CD14-positive monocyte (primary cell): ENCODE measurements around the gene KCNQ1. TPM values are rescaled to one million over a fixed set of nuclear protein-coding genes. Genes with fewer than 3 reads are reported as not detected.

Source experiments
- DNase-seq, 3 donors: peaks; one replicate each; pipeline ENCODE4 v3.0.0-alpha.2; 2011 to 2022
- H2AFZ ChIP-seq: 2 replicates; pipeline ENCODE4 v1.6.0; 2012; ENCODE audit warnings: mild to moderate bottlenecking, low read depth, low read length, inconsistent platforms; ENCODE audit not compliant: insufficient read depth, poor library complexity, severe bottlenecking
- H3K27ac ChIP-seq, 2 donors: 1 replicate in 1 of 2; 2 replicates in 1 of 2; pipeline ENCODE4 v1.5.1; 2012 to 2013; ENCODE audit warnings: low read length in 2 of 2, control low read depth in 1 of 2, inconsistent platforms in 1 of 2, low read depth in 1 of 2, mild to moderate bottlenecking in 1 of 2
- H3K27me3 ChIP-seq, 2 donors: one replicate each; pipeline versions ENCODE4 v1.6.0 to v1.6.1; 2011 to 2013; ENCODE audit warnings: low read length in 2 of 2; ENCODE audit not compliant: control insufficient read depth in 2 of 2, insufficient read depth in 2 of 2
- H3K36me3 ChIP-seq, 2 donors: replicated peaks in 1 of 2; 1 replicate in 1 of 2; 2 replicates in 1 of 2; pipeline versions ENCODE4 v1.5.1 to v1.6.1; 2012 to 2013; ENCODE audit warnings: low read length in 2 of 2, control low read depth in 1 of 2, inconsistent platforms in 1 of 2, mild to moderate bottlenecking in 1 of 2; ENCODE audit not compliant: insufficient read depth in 2 of 2, control insufficient read depth in 1 of 2
- H3K4me1 ChIP-seq, 2 donors: 1 replicate in 1 of 2; 2 replicates in 1 of 2; pipeline versions ENCODE4 v1.5.1 to v1.6.1; 2012 to 2013; ENCODE audit warnings: low read length in 2 of 2, control low read depth in 1 of 2, inconsistent platforms in 1 of 2, mild to moderate bottlenecking in 1 of 2, moderate library complexity in 1 of 2; ENCODE audit not compliant: insufficient read depth in 2 of 2, control insufficient read depth in 1 of 2
- H3K4me2 ChIP-seq: replicated peaks from 2 replicates; pipeline ENCODE3; 2012; ENCODE audit warnings: low read length, moderate library complexity, mild to moderate bottlenecking; ENCODE audit not compliant: poor library complexity, severe bottlenecking; ENCODE audit errors: extremely low read depth
- H3K4me3 ChIP-seq, 3 experiments: fragments of 200-600 bp in 1 of 3; sonication (generic) in 1 of 3; replicated peaks in 1 of 3; 1 replicate in 2 of 3; 2 replicates in 1 of 3; pipeline ENCODE4 v1.5.1; 2011 to 2013; ENCODE audit warnings: low read length in 3 of 3, mild to moderate bottlenecking in 3 of 3, control low read depth in 2 of 3, low read depth in 2 of 3, inconsistent platforms in 1 of 3, moderate library complexity in 1 of 3
- H3K79me2 ChIP-seq: 2 replicates; pipeline ENCODE4 v1.6.0; 2012; ENCODE audit warnings: mild to moderate bottlenecking, control low read depth, inconsistent platforms, low read length, moderate library complexity; ENCODE audit not compliant: insufficient read depth
- H3K9ac ChIP-seq: 2 replicates; pipeline ENCODE4 v1.6.0; 2017; ENCODE audit warnings: low read length, mild to moderate bottlenecking; ENCODE audit not compliant: insufficient read depth, poor library complexity, severe bottlenecking
- H3K9me3 ChIP-seq, 2 donors: replicated peaks in 1 of 2; 1 replicate in 1 of 2; 2 replicates in 1 of 2; pipeline versions ENCODE4 v1.5.1 to v1.6.1; 2012 to 2013; ENCODE audit warnings: low read length in 2 of 2, control low read depth in 1 of 2; ENCODE audit not compliant: control insufficient read depth in 1 of 2, insufficient read depth in 1 of 2
- H4K20me1 ChIP-seq: 2 replicates; pipeline ENCODE4 v1.6.0; 2012; ENCODE audit warnings: mild to moderate bottlenecking, low read length, control low read depth, moderate library complexity; ENCODE audit not compliant: insufficient read depth
- H3K27ac Mint-ChIP-seq, 7 donors: one replicate each; pipeline ENCODE4 v1.8.0; 2020; ENCODE audit warnings: mild to moderate bottlenecking in 7 of 7, mixed read lengths in 7 of 7, moderate library complexity in 6 of 7, inconsistent platforms in 2 of 7
- H3K27me3 Mint-ChIP-seq, 3 donors: one replicate each; pipeline ENCODE4 v1.8.0; 2021 to 2022; ENCODE audit warnings: low read depth in 3 of 3, mild to moderate bottlenecking in 3 of 3, mixed read lengths in 3 of 3, moderate library complexity in 3 of 3, inconsistent platforms in 1 of 3
- H3K36me3 Mint-ChIP-seq, 2 donors: one replicate each; pipeline ENCODE4 v1.8.0; 2020; ENCODE audit warnings: mixed read lengths in 2 of 2, inconsistent platforms in 1 of 2, mild to moderate bottlenecking in 1 of 2
- H3K4me1 Mint-ChIP-seq: one replicate; pipeline ENCODE4 v1.8.0; 2020; ENCODE audit warnings: mild to moderate bottlenecking, mixed read lengths
- H3K4me3 Mint-ChIP-seq, 2 donors: one replicate each; pipeline ENCODE4 v1.8.0; 2020; ENCODE audit warnings: mild to moderate bottlenecking in 2 of 2, mixed read lengths in 2 of 2, moderate library complexity in 1 of 2
- H3K9me3 Mint-ChIP-seq, 7 donors: one replicate each; pipeline ENCODE4 v1.8.0; 2020 to 2022; ENCODE audit warnings: mixed read lengths in 7 of 7, mild to moderate bottlenecking in 6 of 7, moderate library complexity in 6 of 7, inconsistent platforms in 2 of 7
- CTCF ChIP-seq: fragments of 200-600 bp; IDR thresholded peaks from one replicate; pipeline ENCODE4 v1.8.0; 2022; ENCODE audit warnings: antibody characterized with exemption, mild to moderate bottlenecking
- whole genome bisulfite sequencing: methylation state at CpG from one replicate; pipeline ENCODE4 v1.1.5; 2013; ENCODE audit warnings: missing lambda C conversion rate; ENCODE audit not compliant: insufficient coverage; 5-methylcytosine and 5-hydroxymethylcytosine counted together
- intact Hi-C, 2 donors: fragments of 100-400 bp; cut with micrococcal nuclease; formaldehyde crosslinking; loops; one replicate each; pipeline versions ENCODE4 v1.15.0 to v1.15.1; 2023
- polyA plus RNA-seq, 3 donors: library from polyadenylated mRNA; depleted of rRNA in 1 of 3; unstranded in 2 of 3; stranded (reverse) in 1 of 3; fragments of 300-500 nt in 2 of 3; fragments of >200 nt in 1 of 3; fragmentation: Illumina TruSeq in 2 of 3; gene quantifications; 1 replicate in 2 of 3; 2 replicates in 1 of 3; pipeline ENCODE4 v1.2.3, GENCODE V29; 2012 to 2021

KCNQ1 gene
- polyA plus RNA-seq, 3 donors: 14.9 to 31.8 (median 21.6) TPM

DNA sequence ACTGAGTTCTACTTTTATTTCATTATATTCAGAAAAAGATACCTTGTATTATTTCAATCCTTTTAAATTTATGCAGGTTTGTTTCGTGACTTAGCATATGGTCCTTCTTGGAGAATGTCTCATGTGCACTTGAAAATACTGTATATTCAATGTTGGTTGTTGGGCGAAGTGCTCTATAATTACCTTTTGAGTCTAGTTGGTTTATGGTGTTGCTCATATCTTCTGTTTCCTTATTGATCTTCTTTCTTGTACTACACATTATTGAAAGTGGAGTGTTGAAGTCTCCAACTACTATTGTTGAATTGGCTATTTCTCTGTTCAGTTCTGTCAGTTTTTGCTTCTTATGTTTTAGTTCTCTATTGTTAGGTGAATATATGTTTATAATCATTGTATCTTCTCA is 164.5 kb downstream of the KCNQ1 start:
- Mint-ChIP-seq H3K27ac (no peak overlapping the region), H3K4me1 (no peaks in the 10 kb centered on the region), H3K27me3 (peaks cover 3 to 5% (median 4%) of the 10 kb centered on the region in 3 donors), H3K4me3 (no peak overlapping the region), H3K36me3 (peaks cover 10 to 12% of the 10 kb centered on the region in 2 donors), H3K9me3 (peaks cover 6 to 29% (median 19%) of the 10 kb centered on the region in 7 donors)
- H2AFZ ChIP-seq: no peak overlapping the region
- intact Hi-C loops: no loop called here
- H3K27ac ChIP-seq: no peak overlapping the region
- peaks cover 14% of the 10 kb centered on the region for H4K20me1 ChIP-seq
- no peak for TF ChIP-seq CTCF
- no CpG with 5 or more reads among the region's 2 CpGs for WGBS
- H3K9me3 ChIP-seq: peaks cover 7 to 12% of the 10 kb centered on the region in 2 donors
- no peak overlapping the region for H3K9ac ChIP-seq
- H3K79me2 ChIP-seq: no peaks in the 10 kb centered on the region
- peaks cover 0 to 5% of the 10 kb centered on the region in 2 donors for H3K36me3 ChIP-seq
- no peak overlapping the region for H3K4me3 ChIP-seq
- no peak overlapping the region for H3K4me2 ChIP-seq
- DNase-seq: no peak
- H3K4me1 ChIP-seq: no peaks in the 10 kb centered on the region
- no peaks in the 10 kb centered on the region for H3K27me3 ChIP-seq

DNA sequence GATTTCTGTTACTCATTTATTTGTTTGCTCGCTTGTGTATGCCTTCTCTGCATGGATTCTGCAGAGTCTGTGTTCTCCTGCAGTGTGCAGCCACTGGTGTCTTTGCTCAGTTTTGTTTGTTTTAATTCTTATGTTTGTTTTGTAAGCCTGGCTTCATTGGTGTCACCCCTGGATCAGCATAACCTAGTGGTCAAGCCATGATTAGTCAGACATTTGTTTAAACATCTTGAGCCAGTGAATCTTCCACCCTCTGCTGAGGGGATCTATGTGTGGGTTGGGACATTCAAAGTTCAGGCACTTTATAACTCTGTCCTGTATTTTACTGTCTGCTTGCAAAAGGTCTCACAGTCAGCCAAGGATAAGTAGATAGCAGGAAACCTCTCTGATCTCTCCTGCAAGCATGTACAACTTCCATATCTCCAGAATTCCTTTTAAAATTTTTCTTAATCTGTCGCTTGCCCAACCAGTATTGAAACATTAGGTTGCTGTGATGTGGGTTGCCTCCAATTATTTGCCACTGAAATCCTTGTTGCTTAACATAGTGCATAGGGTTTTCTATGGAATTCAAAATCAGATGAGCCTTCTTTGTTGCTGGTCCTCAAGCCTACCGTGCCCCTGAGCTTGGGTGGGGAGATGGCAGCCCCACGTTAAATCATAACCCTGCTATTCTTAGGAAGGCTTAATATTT is 168.2 kb downstream of the KCNQ1 start:
- Histone ChIP-seq H3K4me3 (no peak overlapping the region), H4K20me1 (peaks cover 40% of the 10 kb centered on the region), H3K79me2 (no peaks in the 10 kb centered on the region), H3K9ac (no peak overlapping the region), H3K4me1 (no peaks in the 10 kb centered on the region), H3K27me3 (no peaks in the 10 kb centered on the region), H2AFZ (no peak overlapping the region), H3K9me3 (peaks cover 7% of the 10 kb centered on the region in 2 donors), H3K36me3 (no peaks in the 10 kb centered on the region), H3K27ac (no peak overlapping the region), H3K4me2 (no peak overlapping the region)
- H3K36me3 Mint-ChIP-seq: peaks cover 9 to 25% of the 10 kb centered on the region in 2 donors
- TF ChIP-seq CTCF: no peak
- H3K9me3 Mint-ChIP-seq: peaks cover 0 to 19% (median 10%) of the 10 kb centered on the region in 7 donors
- DNase-seq: no peak
- WGBS: 89% methylated on average over 1 of the region's 4 CpGs
- no peak overlapping the region for H3K4me3 Mint-ChIP-seq
- peaks cover 2 to 9% (median 3%) of the 10 kb centered on the region in 3 donors for H3K27me3 Mint-ChIP-seq
- no peak overlapping the region for H3K27ac Mint-ChIP-seq
- intact Hi-C loops: no loop called here
- no peaks in the 10 kb centered on the region for H3K4me1 Mint-ChIP-seq
